Head of caudate nucleus (tissue), 42 donors: Measurements from ENCODE around the gene FOXO3.

Experiments used
- DNase-seq, 42 donors: peaks; one replicate each; pipeline versions ENCODE4 v3.0.0 to v3.0.0-alpha.2; 2020 to 2021; ENCODE audit warnings: mixed read lengths in 7 of 42
- intact Hi-C: fragments of 100-400 bp; cut with DNase I; formaldehyde crosslinking; loops from one replicate; pipeline ENCODE4 v1.15.0; 2022

Gene FOXO3

GRCh38 chr6:108565893-108566292, 5.2 kb downstream of the FOXO3 start:
- intact Hi-C loops = loop anchor here (10.0 kb wide), 1 partner anchor 109 kb away; no protein-coding TSS in a partner anchor
- DNase-seq = peak in 1 of 42 donors; percentile 23

DNA sequence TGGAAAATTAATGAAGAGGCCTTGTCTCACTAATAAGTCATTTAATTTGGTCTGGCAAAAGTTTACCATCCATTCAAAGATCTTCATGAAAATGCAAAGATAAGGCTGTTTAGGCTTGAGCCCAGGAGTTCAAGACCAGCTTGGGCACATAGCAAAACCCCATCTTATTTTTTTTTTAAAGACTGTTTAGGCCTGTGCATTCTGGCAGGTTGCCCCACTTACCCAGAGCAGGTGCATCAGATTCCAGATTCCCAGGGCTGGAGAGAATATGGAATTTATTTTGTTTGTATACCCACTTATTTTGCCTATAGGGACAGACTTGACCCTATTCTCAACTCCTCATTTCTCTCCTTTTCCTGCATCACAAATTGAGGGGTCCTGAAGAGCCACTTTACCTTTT, 5.7 kb downstream of the FOXO3 start:
- intact Hi-C loops = loop anchor here (10.0 kb wide), 1 partner anchor 108 kb away; no protein-coding TSS in a partner anchor
- no peak for DNase-seq

- intact Hi-C loops = loop anchor here (10.0 kb wide), 1 partner anchor 107 kb away; no protein-coding TSS in a partner anchor
- no peak for DNase-seq
Observed at GRCh38 chr6:108568101-108568500, 7.4 kb downstream of the FOXO3 start.

DNA sequence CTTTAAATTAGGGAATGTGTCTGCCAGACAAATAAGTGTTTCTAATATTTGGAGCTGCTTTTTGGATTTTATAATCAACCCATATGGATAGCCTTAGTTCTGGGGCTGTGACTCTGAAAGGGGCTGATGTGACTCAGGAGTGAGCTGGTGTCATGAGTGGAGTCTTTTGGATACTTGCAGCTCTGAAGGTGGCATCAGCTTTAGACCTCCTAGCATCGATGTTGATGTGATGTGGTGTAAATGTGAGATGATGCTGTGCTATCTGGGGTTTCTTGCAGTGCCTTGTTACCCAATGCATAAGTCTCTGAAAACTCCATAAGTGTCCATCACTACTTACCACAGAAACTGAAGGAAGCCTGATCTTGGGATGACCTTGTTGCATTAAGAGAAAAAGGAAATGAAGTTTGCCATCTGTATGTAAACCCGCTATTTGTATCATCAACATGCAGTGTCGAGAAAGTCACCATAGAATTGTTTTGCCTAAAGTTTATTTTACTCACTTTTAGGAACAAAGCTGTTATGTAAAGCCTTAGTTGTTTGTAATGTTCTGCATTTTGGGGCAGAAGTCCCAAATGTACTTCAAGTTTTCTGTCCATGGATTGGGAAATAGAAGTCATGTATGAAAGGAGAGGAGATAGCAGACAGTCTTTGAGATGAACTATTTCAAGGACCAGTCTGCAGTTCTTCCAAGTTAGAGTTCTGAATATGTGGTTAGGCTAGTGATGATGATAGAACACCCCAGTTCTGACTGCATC, 8.0 kb downstream of the FOXO3 start:
- DNase-seq = no peak
- intact Hi-C loops = loop anchor here (10.0 kb wide), 1 partner anchor 106 kb away; no protein-coding TSS in a partner anchor

GRCh38 chr6:108570517-108570916, 9.8 kb downstream of the FOXO3 start:
- no peak for DNase-seq
- intact Hi-C loops = no loop called here

DNA sequence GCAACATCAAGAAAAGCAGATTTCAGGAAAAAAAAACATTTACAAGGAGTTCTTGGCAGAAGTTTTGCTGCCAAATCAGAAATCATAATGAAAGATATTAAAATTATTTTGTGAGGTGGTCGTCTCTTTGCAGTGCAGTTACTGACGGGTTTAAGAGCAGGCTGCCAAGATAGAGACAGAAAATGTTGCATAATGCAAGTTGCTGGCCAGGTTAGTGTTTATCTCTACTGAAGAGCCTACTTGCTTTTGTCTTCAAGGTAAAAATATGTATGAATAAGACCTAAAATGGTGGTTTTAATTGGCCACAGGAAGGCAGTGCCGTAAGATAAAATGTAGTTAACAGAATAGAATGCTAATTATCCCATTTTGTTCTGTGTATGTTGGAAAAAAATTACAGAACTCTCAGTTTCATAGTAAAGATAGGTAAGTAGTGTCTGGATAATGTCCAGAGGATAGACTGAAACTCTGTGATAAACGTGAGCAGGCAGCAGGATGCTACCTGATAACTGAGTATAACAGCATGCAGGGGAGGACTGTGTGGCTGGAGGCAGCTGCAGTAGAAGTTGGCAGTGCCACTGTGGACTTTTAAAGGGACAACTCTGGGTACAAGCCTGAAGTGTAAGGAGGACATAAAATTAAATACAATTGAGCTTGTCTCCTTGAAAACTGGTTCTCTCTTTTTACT, 13.9 kb downstream of the FOXO3 start:
- intact Hi-C loops = no loop called here
- DNase-seq = no peak

DNA sequence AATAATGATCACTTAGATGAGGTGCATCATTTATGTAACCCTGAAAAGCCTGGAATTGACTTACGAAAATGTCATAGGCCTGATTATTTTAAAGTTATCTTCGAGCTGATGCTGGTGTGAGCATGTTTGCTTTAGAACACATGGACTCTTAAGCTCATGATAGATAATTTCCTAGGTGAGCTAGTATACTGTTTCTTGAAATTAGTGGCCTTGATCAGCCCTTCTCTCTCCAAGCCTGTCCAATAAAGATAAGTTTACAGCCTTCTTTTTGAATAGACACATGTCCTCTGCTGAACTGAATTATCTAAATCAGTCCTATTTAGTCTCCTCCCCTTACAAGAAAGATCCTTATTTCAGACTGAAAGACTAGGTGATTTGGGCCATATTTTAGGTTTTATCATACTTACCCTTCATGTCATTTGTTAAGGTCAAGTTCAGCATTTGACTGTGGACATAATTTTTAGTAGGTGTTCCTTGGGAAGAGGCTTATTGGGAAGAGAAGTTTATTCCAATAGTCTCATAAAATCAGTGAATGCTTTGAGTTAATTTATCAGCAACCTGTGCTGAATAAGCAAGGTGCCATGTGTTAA, 15.3 kb downstream of the FOXO3 start:
- intact Hi-C loops = no loop called here
- no peak for DNase-seq

- no peak for DNase-seq
- intact Hi-C loops = no loop called here
Observed at GRCh38 chr6:108576709-108577108, 16.0 kb downstream of the FOXO3 start.

- intact Hi-C loops = no loop called here
- DNase-seq = no peak
Observed at GRCh38 chr6:108578166-108578565, 17.4 kb downstream of the FOXO3 start.

- intact Hi-C loops = no loop called here
- DNase-seq = no peak
Observed at GRCh38 chr6:108578595-108579327, 18.0 kb downstream of the FOXO3 start.

- no peak for DNase-seq
- intact Hi-C loops = no loop called here
Observed at GRCh38 chr6:108579328-108579721, 18.6 kb downstream of the FOXO3 start.

DNA sequence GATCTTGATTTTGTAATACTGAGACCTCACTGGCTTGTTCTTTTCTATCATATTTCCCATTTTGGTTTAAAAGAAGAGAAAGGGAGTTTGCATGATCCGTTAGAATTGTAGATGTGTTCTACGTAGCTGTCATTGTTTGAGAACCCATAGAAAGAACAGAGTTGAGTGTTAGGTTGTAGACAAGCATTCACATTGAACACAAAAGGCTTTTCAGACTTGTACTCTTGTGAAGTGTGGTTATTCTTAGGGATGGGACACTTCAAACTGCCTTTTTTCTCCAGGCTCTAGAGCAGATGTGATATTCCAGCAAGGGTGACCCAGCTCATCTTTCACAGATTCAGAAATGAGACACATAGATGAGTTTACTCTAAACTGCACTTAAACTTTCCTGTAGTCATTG, 19.9 kb downstream of the FOXO3 start:
- intact Hi-C loops = no loop called here
- no peak for DNase-seq

DNA sequence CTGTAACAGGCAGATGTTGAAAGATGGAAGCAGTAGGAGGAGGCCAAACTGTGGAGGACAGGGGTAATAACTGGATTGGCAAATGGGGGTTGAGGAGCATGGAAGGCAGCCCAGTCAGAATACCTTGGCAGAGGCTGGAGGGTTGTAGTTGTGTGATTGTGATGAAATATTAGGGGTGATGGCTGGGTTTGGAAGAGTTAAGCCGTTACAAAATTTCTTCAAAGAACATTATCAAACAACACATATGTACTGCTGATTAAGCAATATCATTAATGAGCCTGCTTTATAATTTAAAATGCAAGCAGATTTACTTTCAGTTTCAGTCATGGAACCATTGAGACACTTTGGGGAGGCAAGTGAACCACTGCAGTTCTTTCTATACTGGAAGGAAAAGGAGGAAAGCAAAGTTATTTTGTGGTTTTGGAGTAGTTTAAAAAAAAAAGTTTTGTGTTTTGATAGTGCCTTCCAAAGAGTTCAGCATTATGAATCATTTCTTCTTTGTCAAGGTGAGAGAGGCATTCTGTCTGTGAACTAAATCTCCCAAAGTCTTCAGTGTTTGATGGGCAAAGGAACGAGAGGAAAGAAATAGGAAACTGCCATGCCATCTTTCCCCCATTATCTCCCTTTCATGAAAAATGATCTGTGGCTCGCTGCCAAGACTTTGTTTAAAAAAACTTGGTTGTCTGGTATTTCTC, 20.7 kb downstream of the FOXO3 start:
- intact Hi-C loops = no loop called here

GRCh38 chr6:108581932-108582475, 21.3 kb downstream of the FOXO3 start:
- no peak for DNase-seq
- intact Hi-C loops = no loop called here

More for the DNA sequence above, 20.7 kb downstream of the FOXO3 start:
- DNase-seq = peak in 1 of 42 donors; percentile 65

DNA sequence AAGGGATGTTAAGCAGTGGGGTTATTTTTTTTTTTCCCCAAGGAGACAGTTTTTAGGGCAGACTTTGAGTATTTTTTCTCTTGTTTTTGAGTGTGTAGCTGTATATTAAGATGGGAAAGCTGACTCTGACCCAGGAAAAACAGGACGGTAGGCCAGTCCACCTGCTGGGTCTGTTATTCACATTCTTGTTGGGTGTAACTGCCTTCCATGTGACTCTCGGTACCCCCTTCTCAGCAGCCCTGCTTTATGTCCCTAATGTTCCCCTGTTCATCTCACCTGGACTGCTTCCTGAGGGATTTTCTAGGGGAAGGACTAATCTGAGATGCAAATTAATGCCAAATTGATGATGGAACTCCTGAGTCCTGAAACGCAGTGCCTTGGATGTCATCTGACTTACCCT, 21.9 kb downstream of the FOXO3 start:
- DNase-seq = no peak
- intact Hi-C loops = no loop called here

GRCh38 chr6:108584323-108584722, 23.6 kb downstream of the FOXO3 start:
- DNase-seq = no peak
- intact Hi-C loops = no loop called here

DNA sequence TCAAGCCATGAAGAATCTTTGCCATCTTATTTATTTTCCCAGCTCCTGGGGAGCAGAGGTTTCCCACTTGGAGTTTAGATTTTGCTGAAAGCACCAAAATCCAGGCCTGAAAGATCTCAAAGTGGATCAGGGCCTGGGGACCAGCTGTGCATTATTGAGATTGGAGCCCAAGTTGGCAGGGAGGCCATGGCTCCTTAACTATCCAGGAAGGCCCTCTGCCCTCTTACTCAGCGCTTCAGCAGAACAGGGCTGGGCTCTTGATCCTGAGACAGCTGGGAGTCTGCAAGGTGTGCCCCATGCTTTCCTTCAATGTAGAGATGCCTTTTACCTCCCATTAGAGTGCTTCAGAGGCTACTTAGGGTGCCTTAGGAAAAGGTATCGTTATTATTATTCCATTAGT, 24.6 kb downstream of the FOXO3 start:
- intact Hi-C loops = no loop called here
- DNase-seq = no peak

GRCh38 chr6:108585921-108586536, 25.3 kb downstream of the FOXO3 start:
- DNase-seq = no peak
- intact Hi-C loops = no loop called here
